Medulla oblongata (tissue), 1 donor: ENCODE measurements around the gene ANO6.
"Not testable (repeated sequence)": the region's sequence is repeated elsewhere in the genome, so short reads cannot be mapped to it uniquely, and the experiment has no call there.

ENCODE experiments used
- DNase-seq: peaks from one replicate; pipeline ENCODE4 v3.0.0-alpha.2; 2015; ENCODE audit errors: extremely low spot score

The ANO6 gene

DNA sequence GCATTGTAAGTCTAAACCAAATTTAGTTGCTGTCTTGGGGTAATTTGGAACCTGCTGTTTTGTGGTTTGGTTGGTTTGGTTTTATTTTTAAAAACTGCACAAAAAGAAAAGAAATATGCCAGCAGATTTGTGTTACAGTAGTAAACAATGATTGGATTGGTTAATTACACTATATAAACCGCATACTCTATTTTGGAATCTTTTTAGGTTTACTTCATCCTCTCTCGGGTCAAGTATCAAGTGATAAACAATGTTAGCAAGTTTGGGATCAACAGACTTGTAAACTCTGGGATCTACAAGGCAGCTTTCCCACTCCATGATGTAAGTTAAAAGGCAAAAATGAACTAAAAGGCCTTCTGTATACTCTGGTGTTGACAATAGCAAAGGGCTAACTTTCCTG, 132.4 kb downstream of the ANO6 start:
- DNase-seq, result no peak

GRCh38 chr12:45348986-45349385, 133.1 kb downstream of the ANO6 start:
- no peak for DNase-seq

DNA sequence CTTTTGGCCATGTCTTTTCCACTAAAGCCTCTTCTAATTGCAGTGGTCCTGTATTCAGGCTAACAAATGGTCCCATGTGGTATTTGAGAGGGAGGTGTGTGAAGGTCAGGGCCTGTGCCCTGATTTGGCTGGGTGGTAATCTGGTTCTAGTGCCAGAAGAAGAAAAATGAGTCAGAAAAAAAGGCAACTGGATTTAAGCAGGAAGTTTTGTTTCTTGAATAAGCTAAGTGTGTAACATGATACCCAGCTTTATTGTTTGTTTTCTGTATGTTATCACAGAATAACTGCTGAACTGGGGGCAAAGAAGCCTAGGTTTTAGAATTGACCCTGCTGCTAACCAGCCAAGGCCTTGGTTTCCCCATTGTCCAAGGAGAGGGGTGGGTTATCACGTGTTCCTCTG, 134.0 kb downstream of the ANO6 start:
- no peak for DNase-seq

GRCh38 chr12:45350861-45351260, 135.0 kb downstream of the ANO6 start:
- no peak for DNase-seq

- no peak for DNase-seq
Observed at GRCh38 chr12:45351921-45352670, 136.2 kb downstream of the ANO6 start.

GRCh38 chr12:45353944-45354343, 138.0 kb downstream of the ANO6 start:
- no peak for DNase-seq

DNA sequence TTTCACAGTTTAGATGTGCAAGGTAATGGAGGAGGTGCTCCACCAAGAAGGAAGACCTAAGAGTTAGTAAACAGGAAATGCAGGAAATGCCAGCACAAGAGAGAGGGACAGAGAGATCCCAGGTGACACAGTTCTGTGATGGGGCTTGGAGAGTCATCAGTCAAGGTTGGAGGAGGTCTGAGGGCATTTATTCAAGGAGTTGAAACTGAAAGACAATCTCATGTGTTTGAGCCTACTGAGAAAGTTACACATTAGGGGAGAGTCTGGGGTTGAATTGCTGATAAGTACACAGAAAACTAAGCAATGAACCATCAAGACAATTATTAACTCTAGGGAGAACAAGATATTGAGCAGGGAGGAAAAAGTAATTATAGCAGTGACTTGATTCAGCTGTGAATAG, 138.5 kb downstream of the ANO6 start:
- DNase-seq, result no peak

GRCh38 chr12:45355730-45356129, 139.8 kb downstream of the ANO6 start:
- no peak for DNase-seq

DNA sequence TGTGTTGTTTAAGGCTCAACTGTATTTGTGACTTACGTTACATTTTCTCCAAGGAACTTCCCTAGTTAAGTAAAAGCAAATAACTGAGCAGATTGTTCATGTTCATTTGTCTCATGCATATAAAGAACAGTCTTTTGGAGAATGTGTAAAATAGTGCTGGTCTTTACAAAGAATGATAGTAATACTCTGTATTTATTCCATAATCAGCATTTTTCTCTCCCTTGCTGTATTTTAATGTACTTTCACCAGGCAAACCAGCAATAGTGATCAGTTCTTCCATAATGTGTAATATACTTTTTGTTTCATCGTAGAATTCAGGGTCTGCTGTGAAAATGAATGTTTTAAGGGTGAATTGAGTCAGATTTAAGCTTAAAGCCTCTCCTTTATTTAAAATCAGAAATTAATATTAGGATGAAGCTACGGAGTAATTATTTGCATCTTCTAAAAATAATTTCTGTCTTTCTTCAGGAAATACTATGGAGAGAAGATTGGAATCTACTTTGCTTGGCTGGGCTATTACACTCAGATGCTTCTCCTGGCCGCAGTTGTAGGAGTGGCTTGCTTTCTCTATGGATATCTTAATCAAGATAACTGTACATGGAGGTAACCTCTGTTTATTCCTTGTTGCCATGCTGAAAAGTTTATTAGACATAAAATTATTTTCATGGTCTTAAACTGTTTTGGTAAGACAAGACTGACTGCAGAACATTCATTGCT, 141.1 kb downstream of the ANO6 start:
- no peak for DNase-seq

GRCh38 chr12:45357539-45358417, 141.9 kb downstream of the ANO6 start:
- DNase-seq, result no peak

- DNase-seq, result no peak
Observed at GRCh38 chr12:45362291-45362690, 146.4 kb downstream of the ANO6 start.

GRCh38 chr12:45363903-45364302, 148.0 kb downstream of the ANO6 start:
- DNase-seq, result no peak

DNA sequence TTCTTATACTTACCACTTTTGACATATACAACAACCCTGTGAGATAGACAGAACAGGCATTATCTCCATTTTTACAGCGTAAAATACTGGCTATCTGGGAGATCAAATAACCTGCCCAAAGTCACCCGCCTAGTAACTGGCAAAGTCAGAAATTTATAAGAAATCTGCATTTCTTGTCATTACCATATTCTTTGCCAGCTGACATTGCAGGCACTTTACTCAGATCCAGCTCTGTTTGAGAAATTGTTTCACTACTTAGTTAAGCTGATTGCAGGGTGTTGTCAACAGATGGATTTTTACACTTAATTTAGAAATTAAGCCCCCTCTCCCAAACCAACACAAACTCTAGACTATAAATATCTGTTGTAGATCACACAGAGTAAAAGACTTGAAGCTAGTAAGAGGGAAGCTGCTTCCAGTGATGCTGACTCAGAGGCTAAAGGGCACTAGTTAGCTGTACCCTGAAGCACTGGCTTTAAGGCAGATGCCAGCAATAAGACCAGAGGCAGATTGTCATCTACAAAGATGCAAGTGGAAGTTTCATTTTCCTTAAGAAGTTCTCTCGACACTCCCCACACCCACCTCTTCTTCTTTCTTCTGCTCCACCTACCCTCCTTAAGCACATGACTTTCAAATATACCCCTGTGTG, 153.1 kb downstream of the ANO6 start:
- DNase-seq, result no peak

DNA sequence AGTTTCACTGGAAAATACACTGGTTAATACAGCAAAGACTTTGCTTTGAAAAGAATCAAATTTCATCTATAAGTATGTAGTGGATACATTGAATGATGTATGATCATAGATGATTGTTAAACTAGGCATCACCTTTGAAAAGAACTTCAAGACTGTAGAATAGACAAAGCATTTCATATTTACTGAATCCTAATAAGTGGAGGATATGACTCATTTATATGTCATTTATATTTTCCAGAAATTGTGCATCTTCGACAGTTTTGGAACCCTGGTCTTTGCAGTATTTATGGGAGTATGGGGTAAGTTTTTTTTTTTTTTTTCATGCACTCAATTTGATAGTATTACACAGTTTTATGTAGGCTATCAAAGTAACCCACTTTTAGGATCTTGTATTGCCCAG, 161.9 kb downstream of the ANO6 start:
- DNase-seq, result no peak

DNA sequence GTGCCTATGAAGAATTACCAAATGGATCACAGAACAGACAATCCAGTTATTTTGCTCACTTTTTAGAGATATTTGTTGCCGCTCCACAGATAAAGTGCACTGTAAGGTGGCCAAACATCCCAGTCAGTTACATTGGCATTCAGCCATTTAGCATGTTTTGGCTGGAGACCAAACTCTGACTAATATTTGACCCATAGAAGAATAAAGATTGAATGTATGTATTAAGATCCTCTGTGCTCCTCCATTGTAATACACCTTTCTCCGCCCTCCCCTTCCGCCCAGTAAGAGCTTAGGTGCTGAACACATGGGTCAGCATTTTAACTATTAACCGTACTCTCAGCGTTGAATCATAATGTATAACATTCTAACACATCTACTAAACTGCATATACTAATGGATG, 163.4 kb downstream of the ANO6 start:
- DNase-seq, result no peak

DNA sequence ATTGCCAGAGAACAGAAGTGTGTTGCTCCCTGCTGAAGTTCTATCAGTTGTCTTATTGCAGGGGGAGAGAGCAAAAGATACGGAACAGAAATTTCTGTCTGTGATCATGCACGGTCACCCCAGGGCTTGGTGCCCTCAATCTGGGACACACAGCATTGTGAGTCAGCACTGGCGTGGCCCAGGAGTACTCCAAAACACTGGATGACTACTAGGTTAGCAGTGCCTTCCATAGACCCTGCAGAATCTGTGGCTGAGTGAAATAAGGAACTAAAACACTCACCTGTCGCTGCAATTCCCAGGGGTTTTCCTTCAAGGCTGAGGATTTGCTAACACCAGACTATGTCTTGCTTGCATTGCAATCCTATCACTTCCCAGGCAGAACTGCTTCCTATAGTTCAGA, 165.5 kb downstream of the ANO6 start:
- DNase-seq, result no peak

DNA sequence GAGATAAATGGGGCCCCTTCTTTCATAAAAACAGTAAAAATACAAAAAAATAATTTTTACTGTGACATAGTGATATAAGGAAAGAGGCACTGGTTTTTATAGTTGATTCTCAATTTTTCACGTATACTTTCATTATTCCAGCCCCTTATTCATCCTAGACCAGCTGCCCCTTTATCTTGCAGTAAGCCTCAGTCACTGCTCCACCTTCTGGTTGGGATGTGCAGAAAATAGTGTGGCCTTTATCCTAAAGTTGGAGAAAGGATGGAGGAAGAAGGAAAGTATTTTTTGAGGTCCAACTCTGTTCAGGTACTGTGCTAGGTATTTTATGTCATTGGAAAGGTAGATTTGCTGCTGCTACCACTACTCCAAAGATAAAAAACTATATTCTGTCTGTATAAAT, 172.7 kb downstream of the ANO6 start:
- peak; percentile 60 for DNase-seq

DNA sequence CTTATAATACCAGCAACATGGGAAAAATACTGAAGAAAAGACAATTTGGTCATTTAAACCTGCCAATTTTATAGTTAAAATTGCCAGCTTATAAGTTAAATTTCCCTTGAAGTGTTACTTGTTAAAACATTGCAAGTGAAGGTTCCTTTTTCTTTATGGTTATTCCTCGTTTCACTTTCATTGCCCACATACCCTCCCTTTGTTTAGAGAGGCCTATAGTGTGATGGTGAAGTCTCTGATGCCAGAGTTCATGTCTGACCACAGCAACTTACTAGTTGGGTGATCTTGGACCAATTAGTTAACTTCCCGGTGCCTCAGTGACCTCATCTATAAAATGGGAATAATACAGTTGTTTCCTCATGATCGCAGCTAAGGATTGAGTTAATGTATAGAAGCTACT, 173.5 kb downstream of the ANO6 start:
- DNase-seq, result no peak

DNA sequence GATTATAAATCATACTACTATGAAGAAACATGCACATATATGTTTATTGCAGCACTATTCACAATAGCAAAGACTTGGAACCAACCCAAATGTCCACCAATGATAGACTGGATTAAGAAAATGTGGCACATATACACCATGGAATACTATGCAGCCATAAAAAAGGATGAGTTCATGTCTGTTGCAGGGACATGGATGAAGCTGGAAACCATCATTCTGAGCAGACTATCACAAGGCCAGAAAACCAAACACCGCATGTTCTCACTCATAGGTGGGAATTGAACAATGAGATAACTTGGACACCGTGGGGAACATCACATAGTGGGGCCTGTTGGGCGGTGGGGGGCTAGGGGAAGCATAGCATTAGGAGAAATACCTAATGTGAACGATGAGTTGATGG, 181.6 kb downstream of the ANO6 start:
- DNase-seq, result not testable (repeated sequence)

DNA sequence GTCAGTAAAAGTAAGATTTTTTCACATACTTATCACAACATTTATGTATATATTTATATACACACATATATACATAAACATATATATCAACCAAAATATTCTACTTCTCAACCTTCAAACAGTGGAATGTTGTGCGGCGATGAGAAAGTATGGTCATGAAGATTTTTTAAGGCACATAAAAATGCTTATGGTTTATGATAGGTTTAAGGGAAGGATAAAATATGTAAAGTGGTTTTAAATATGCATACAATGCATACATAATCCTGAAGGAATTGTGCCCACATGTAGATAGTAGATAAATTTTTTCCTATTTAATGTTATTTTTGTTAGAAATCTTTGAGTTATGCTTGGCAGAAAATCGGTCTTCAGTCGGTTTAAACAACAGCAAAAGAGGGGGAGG, 182.7 kb downstream of the ANO6 start:
- DNase-seq, result no peak

- DNase-seq, result no peak
Observed at GRCh38 chr12:45400991-45401390, 185.1 kb downstream of the ANO6 start.

GRCh38 chr12:45402288-45402687, 186.4 kb downstream of the ANO6 start:
- DNase-seq, result no peak
